Measurements from ENCODE around the gene SUGCT.
"Not testable (repeated sequence)": the region's sequence is repeated elsewhere in the genome, so short reads cannot be mapped to it uniquely, and the experiment has no call there.

The SUGCT gene

DNA sequence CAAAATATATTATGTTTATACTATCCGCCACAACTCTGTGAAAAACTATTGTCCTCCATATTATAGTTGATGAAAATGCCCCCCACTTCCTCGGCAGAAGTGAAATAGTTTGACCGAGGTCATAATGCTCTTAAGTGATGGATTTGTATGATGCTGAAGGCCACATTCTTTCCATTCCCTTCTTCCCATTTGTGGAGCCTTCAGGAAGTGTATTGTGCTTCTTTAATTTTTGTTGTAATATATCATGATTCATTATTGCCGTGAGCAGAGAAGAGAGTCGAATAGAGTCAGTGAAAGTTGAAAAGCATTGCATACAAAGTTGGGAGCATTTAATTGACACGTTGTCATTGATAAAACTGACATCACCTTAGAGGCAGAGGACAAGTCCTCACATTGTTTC is 460.3 kb downstream of the SUGCT start:
- no peak for DNase-seq

DNA sequence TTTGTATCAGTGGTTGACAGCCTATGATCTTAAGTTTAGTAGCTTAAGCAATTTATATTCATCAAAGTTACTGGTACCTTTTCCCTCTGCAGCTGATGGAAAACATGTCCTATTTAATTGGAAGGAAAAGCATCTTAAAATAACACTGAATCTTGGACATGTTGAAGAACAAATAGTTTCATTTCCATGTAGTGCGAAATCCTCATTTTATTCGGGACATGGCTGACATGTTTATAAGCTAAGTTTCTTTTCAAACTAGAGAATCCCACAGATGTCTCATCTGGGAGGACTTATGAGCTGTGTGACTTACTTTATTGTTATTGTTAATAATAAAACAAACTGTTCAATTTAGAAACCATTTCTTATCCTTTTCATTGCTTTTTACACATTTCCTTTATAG is 461.0 kb downstream of the SUGCT start:
- DNase-seq, result no peak

- no peak for DNase-seq
Observed at GRCh38 chr7:40597517-40597916, 462.7 kb downstream of the SUGCT start.

DNA sequence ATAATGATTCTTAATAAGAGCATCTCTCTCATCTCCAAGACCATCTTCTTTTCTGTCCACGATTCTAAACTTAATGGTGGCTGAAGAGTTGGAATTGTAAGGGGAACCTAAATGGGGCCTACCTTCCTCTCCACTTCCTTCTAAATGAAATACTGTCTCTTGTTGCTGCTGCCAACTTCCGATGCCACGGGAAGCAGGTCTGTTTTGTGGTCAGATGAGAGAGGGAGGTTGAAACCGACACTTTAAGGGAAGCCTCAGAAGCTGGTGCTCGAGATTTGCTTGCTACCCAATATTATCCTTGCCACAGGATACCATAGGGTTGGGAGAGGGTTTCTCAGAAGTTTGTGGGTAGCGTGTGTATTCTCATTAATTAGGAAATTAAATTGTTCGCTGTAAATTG is 464.1 kb downstream of the SUGCT start:
- no peak for DNase-seq

- DNase-seq, result no peak
Observed at GRCh38 chr7:40599836-40600235, 465.0 kb downstream of the SUGCT start.

- not testable (repeated sequence) for DNase-seq
Observed at GRCh38 chr7:40602351-40602750, 467.5 kb downstream of the SUGCT start.

GRCh38 chr7:40604601-40605438 is 470.0 kb downstream of the SUGCT start:
- no peak for DNase-seq

DNA sequence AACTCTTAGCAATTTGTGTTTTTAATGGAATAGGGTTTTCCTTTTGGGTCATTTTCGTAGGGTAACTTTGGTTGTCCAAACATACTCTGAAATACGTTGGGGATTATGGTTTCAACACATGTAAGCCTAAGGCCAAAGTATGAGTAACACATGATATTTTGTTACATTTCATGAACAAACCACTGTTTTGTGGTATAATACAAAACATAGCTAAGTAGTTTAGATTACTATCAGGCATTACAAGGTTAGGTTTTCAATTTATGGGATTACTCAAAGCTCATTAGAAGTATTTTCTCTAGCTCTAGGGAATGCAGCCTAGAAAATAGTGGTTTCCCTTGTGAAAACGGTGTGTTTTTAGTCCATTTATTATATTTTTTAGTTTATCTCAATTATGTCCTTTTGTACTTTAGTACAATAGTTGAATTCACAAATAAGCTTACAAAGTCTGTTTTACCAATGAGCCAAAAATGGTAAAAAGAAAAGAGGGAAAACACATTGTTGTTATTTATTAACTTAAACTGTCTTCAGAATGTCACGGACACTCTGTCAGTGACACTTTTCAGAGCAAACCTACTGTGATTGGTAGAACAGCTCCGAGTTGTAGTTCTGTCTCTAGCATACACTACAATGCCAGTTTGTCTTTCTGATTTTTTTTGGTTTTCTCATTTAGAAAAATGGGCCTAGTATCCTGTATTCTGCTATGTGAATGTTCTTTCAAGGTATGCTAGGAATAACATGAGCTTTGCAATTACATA is 473.7 kb downstream of the SUGCT start:
- DNase-seq, result no peak

- no peak for DNase-seq
Observed at GRCh38 chr7:40610461-40610860, 475.7 kb downstream of the SUGCT start.

DNA sequence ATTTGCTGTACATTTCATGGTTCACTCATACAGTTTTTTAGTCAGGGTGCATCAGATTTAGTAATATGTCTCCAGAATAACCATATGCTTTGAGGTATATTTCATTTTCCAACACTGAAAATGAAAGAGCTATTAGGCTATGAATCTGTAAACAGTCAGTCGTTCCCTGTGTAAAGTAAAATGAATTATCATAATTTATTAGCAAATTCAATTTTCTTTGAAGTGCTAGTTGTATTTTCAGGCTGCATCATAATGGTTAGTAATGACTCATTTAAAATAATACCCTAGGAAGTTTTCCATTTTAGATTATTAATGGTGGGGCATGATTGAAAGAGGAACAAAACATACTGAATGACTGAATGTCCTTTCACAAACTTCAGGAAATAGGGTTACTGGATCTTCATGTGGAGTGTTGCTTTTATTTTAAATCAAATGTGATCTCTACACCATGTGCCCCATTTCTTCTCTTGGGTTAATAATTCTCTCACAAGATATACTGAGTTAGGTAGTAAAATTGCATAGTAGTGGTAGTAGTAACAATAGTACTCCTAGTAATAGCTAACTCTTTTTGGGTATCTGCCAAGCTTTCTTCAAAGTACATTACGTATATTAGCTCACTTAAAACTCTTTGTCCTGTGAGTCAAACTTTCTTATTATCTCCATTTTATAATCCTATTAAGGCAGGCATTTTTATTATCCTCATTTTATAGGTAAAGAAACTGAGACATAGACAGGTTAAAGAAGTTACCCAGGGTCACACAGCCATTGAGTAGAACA is 476.5 kb downstream of the SUGCT start:
- DNase-seq, result no peak

- DNase-seq, result no peak
Observed at GRCh38 chr7:40612298-40612697, 477.5 kb downstream of the SUGCT start.

- no peak for DNase-seq
Observed at GRCh38 chr7:40619647-40620046, 484.8 kb downstream of the SUGCT start.

DNA sequence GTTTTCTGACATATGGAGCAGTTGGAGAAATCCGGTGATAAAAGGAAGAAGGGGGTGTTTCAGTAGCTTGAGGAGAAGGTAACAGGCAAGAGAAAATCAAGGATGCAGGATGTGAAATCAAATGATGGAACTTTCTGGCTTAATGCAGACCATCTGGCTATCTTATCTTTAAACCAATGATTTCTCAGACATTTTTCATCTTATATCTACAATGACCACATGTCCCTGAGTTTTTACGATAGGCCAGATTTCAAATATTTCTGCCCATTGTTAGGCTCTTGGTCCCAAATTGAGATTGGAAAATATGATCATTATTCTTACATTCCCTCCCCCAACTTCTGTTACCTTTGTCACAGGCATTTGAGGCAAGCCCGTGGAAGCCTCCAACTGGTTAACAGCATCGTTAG is 486.8 kb downstream of the SUGCT start:
- DNase-seq, result no peak

GRCh38 chr7:40622941-40623501 is 488.2 kb downstream of the SUGCT start:
- no peak for DNase-seq

GRCh38 chr7:40623863-40624262 is 489.1 kb downstream of the SUGCT start:
- no peak for DNase-seq

DNA sequence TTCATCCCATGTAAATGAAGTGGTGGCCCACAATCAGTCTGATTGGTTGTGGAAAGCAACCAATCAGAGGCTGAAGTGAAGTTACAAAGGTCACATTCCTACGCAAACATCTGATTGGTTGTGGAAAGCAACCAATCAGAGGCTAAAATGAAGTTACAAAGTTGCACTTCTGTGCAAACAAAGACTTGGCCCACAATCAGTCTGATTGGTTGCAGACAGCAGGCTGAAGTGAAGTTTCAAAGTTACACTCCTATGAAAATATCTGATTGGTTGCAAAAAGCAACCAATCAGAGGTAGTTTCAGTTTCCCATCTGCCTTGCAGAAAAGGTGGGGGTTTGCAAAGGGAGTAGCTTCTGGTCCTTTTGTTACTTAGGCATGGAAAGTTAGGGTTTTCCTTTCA is 492.6 kb downstream of the SUGCT start:
- not testable (repeated sequence) for DNase-seq

DNA sequence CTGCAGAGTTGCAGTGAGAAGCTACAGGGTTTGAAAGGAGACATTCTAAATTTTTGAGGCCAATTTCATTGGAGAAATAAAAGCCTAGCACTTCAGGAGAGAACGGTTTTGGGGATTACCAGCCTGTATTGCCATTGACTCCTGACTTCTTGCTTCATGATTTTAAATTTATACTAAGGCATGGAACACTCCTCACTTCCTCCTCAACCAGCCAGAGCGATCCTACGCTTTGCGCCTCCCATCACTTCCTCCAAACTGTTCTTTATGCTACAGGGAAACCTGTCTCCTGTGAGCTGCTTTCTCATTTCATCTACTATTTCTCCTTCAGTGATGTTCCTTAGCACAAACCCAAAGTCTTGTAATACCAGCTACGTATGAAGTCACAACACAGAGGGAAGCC is 495.1 kb downstream of the SUGCT start:
- DNase-seq, result no peak

- no peak for DNase-seq
Observed at GRCh38 chr7:40634118-40634517, 499.3 kb downstream of the SUGCT start.

GRCh38 chr7:40638545-40639320 is 503.9 kb downstream of the SUGCT start:
- no peak for DNase-seq

GRCh38 chr7:40640566-40640965 is 505.8 kb downstream of the SUGCT start:
- DNase-seq, result no peak

- no peak for DNase-seq
Observed at GRCh38 chr7:40641701-40642100, 506.9 kb downstream of the SUGCT start.

DNA sequence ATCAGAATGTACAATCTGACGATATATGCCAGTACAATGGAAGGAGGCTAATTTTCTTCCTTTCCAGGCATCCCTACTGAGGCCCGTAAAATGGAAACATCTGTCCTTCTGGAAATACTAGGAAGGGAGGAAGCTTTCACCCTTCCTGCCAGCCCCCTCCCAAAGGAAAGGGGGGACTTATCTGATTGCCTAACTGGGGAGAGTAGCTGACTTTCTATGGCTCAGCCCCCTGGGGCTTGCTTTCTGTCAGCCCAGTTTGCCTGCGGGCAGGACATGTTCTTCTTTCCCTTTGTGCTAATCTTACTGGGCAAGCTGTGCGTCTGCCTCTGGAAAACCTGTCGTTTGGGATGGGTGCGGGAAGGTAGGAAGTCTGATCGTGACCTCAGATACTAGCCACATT is 508.9 kb downstream of the SUGCT start:
- DNase-seq, result no peak

Data from NCI-H1694 (cell line).